ENCODE results near the gene HIVEP2. TPM values are rescaled to one million over a fixed set of nuclear protein-coding genes. Genes with fewer than 3 reads are reported as not detected.

Gene HIVEP2
- total and polyA plus RNA-seq, 2 donors (not counting 1 experiment from before 2014, with no cell fraction given), result 5.8 to 31.9 TPM

DNA sequence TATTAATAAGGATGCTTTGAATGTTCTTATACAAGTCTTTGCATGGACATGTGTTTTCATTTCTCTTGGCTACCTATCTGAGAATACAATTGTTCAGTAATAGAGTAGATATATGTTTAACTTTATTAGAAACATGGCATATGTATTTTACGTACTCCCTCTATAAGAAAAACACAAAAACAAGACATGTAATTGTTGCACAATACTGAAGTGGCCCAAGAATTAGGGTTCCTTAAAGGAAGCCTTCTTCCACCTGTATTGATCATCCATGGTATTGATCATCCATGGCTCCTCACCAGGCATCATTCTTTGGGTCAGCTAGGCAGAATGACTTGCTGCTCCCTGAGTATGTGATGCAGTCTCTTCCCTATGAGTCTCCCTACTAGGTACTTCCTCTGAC lies 20.2 kb upstream of the HIVEP2 start:
- Histone ChIP-seq H3K27me3 (replicated peaks in 1 of 4; ENCODE audit: control extremely low read depth in 1 of 4, control insufficient read depth in 3 of 4, insufficient read depth in 4 of 4, low read length in 3 of 4) (no peaks in the 10 kb centered on the region), H3K36me3 (replicated peaks in 1 of 2; ENCODE audit: control extremely low read depth in 1 of 2, control insufficient read depth in 1 of 2, extremely low read depth in 1 of 2, insufficient read depth in 2 of 2, low read length in 1 of 2) (no peaks in the 10 kb centered on the region), H3K4me3 (ENCODE audit: control extremely low read depth in 1 of 5, extremely low read depth in 1 of 5, insufficient read depth in 1 of 5, low read depth in 2 of 5, low read length in 4 of 5) (no peak overlapping the region), H3K4me2 (replicated peaks; ENCODE audit: low read depth, low read length, poor library complexity, severe bottlenecking) (no peak overlapping the region), H3K4me1 (ENCODE audit: control insufficient read depth in 2 of 2, insufficient read depth in 2 of 2, low read length in 2 of 2) (no peaks in the 10 kb centered on the region), H2AFZ (ENCODE audit: insufficient read depth, low read depth, low read length, poor library complexity, severe bottlenecking) (no peak overlapping the region), H3K9ac (ENCODE audit: low read length) (no peak overlapping the region), H3K27ac (ENCODE audit: low read length in 2 of 2) (no peak overlapping the region), H3K9me3 (ENCODE audit: control extremely low read depth in 1 of 3, control insufficient read depth in 2 of 3, insufficient read depth in 1 of 3, low read length in 2 of 3) (peaks cover 2 to 6% (median 3%) of the 10 kb centered on the region in 3 donors), H4K20me1 (ENCODE audit: control insufficient read depth, insufficient read depth, low read length, poor library complexity, severe bottlenecking) (no peaks in the 10 kb centered on the region), H3K79me2 (ENCODE audit: control insufficient read depth, insufficient read depth, low read length) (no peaks in the 10 kb centered on the region)
- no CpG with 5 or more reads among the region's 1 CpG for WGBS (ENCODE audit: insufficient coverage)
- ATAC-seq (ENCODE audit: low read depth) (no peak), DNase-seq (no peak)
- no peaks in the 10 kb centered on the region for H3K27me3 Mint-ChIP-seq
- peaks cover 7% of the 10 kb centered on the region for H3K9me3 Mint-ChIP-seq (ENCODE audit: insufficient read depth)
- TF ChIP-seq EZH2 (IDR thresholded peaks at IDR 0.05; ENCODE audit: borderline replicate concordance, insufficient read depth, low read depth, low read length, poor library complexity, severe bottlenecking), result no peak
- TF ChIP-seq, protein P1, sequence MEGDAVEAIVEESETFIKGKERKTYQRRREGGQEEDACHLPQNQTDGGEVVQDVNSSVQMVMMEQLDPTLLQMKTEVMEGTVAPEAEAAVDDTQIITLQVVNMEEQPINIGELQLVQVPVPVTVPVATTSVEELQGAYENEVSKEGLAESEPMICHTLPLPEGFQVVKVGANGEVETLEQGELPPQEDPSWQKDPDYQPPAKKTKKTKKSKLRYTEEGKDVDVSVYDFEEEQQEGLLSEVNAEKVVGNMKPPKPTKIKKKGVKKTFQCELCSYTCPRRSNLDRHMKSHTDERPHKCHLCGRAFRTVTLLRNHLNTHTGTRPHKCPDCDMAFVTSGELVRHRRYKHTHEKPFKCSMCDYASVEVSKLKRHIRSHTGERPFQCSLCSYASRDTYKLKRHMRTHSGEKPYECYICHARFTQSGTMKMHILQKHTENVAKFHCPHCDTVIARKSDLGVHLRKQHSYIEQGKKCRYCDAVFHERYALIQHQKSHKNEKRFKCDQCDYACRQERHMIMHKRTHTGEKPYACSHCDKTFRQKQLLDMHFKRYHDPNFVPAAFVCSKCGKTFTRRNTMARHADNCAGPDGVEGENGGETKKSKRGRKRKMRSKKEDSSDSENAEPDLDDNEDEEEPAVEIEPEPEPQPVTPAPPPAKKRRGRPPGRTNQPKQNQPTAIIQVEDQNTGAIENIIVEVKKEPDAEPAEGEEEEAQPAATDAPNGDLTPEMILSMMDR (IDR thresholded peaks at IDR 0.05), result no peak
- ChIA-PET CTCF (no interaction called here), POLR2A (no interaction called here)
- no peak overlapping the region for H3K27ac Mint-ChIP-seq
- intact Hi-C loops (cut with micrococcal nuclease), result no loop called here
- no peak overlapping the region for H3K4me3 Mint-ChIP-seq
- H3K4me1 Mint-ChIP-seq, result no peaks in the 10 kb centered on the region

DNA sequence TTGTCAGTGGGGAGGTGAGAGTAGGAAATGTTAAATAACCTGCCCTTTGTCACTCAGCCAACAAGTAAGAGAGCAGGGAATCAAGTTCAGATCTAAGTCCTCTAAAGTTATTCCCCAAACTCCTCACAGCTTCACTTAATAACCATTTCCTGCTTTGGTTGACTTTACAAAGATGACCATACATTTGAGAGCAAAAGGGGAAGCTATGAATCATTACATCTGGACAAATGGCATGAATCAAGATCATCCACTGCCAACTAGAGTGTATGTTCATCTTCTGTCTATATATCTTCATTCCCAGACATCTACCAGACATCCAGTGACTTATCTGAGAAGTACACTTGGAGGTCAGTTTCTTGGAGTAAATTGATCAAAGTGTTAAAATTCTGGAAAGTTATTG lies 15.1 kb upstream of the HIVEP2 start:
- Mint-ChIP-seq H3K27me3 (no peaks in the 10 kb centered on the region), H3K27ac (no peak overlapping the region), H3K9me3 (ENCODE audit: insufficient read depth) (peaks cover 7% of the 10 kb centered on the region), H3K4me3 (no peak overlapping the region), H3K4me1 (peaks cover under 1% of the 10 kb centered on the region)
- H3K4me3 ChIP-seq (ENCODE audit: control extremely low read depth in 1 of 5, extremely low read depth in 1 of 5, insufficient read depth in 1 of 5, low read depth in 2 of 5, low read length in 4 of 5), result no peak overlapping the region
- H3K4me1 ChIP-seq (ENCODE audit: control insufficient read depth in 2 of 2, insufficient read depth in 2 of 2, low read length in 2 of 2), result peaks cover 0 to under 1% of the 10 kb centered on the region in 2 donors
- DNase-seq, result no peak
- ATAC-seq (ENCODE audit: low read depth), result no peak
- peaks cover 0 to 6% (median 3%) of the 10 kb centered on the region in 3 donors for H3K9me3 ChIP-seq (ENCODE audit: control extremely low read depth in 1 of 3, control insufficient read depth in 2 of 3, insufficient read depth in 1 of 3, low read length in 2 of 3)
- no peak overlapping the region for H3K9ac ChIP-seq (ENCODE audit: low read length)
- no peak overlapping the region for H3K27ac ChIP-seq (ENCODE audit: low read length in 2 of 2)
- POLR2A ChIA-PET, result no interaction called here
- TF ChIP-seq, protein P1 (IDR thresholded peaks at IDR 0.05), result no peak
- TF ChIP-seq EZH2 (IDR thresholded peaks at IDR 0.05; ENCODE audit: borderline replicate concordance, insufficient read depth, low read depth, low read length, poor library complexity, severe bottlenecking), result no peak
- no peak overlapping the region for H2AFZ ChIP-seq (ENCODE audit: insufficient read depth, low read depth, low read length, poor library complexity, severe bottlenecking)
- H3K27me3 ChIP-seq (replicated peaks in 1 of 4; ENCODE audit: control extremely low read depth in 1 of 4, control insufficient read depth in 3 of 4, insufficient read depth in 4 of 4, low read length in 3 of 4), result no peaks in the 10 kb centered on the region
- no peaks in the 10 kb centered on the region for H3K79me2 ChIP-seq (ENCODE audit: control insufficient read depth, insufficient read depth, low read length)
- CTCF ChIA-PET, result interaction anchor here (1.0 kb wide), 1 partner anchor 213 kb away, joined by 3 read pairs; no protein-coding TSS in a partner anchor
- H4K20me1 ChIP-seq (ENCODE audit: control insufficient read depth, insufficient read depth, low read length, poor library complexity, severe bottlenecking), result no peaks in the 10 kb centered on the region
- H3K4me2 ChIP-seq (replicated peaks; ENCODE audit: low read depth, low read length, poor library complexity, severe bottlenecking), result no peak overlapping the region
- intact Hi-C loops (cut with micrococcal nuclease), result no loop called here
- H3K36me3 ChIP-seq (replicated peaks in 1 of 2; ENCODE audit: control extremely low read depth in 1 of 2, control insufficient read depth in 1 of 2, extremely low read depth in 1 of 2, insufficient read depth in 2 of 2, low read length in 1 of 2), result no peaks in the 10 kb centered on the region
